Measurements from ENCODE around the gene KCNMA1.

The KCNMA1 gene

DNA sequence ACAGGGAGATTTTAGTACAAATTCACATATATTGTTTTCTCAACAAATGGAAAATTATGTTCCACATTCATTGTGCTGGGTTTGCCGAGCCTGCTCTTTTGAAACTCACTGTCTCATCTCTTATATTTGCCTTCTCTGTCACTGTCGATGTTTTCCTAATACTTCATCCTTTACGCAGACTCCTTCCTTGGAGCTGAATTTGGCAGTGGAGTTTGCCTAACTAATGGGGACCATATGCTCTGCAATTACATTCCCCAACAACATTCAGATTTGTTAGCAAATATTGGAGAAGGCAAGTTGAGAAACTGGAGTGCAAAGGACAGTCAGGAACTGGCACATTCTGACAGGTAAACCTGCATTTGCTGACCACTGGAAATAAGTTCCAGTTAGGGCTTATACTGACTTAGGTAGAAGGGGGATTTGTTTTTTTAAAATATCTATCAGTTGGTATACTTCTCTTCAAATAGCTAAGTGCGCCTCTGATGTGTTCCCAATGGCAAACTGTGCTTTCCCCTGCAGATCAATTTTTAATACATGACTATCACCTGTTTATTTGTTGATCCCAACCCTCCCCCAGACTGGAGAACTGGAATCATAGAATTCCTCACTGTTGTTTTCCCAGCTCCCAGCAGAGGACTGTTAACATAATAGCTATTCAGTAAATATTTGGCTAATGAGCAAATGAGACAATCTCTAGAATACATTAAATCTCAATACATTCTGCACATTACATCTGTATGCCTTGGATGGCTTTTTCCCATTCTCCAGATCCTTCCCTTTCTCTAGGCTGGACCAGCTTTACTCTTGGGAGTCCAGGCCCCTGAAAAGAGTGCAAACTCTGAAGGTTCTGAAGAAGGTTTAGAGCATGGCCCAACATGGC lies 769.3 kb downstream of the KCNMA1 start:
- H3K4me3 ChIP-seq (ENCODE audit: low read depth, low read length), result no peak overlapping the region
- in situ Hi-C loops (cut with HindIII; ENCODE audit: low sequenced_read_pairs), result no loop called here
- TF ChIP-seq, protein P1, sequence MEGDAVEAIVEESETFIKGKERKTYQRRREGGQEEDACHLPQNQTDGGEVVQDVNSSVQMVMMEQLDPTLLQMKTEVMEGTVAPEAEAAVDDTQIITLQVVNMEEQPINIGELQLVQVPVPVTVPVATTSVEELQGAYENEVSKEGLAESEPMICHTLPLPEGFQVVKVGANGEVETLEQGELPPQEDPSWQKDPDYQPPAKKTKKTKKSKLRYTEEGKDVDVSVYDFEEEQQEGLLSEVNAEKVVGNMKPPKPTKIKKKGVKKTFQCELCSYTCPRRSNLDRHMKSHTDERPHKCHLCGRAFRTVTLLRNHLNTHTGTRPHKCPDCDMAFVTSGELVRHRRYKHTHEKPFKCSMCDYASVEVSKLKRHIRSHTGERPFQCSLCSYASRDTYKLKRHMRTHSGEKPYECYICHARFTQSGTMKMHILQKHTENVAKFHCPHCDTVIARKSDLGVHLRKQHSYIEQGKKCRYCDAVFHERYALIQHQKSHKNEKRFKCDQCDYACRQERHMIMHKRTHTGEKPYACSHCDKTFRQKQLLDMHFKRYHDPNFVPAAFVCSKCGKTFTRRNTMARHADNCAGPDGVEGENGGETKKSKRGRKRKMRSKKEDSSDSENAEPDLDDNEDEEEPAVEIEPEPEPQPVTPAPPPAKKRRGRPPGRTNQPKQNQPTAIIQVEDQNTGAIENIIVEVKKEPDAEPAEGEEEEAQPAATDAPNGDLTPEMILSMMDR (IDR thresholded peaks at IDR 0.05; ENCODE audit: low read depth, low read length), result no peak
- DNase-seq (ENCODE audit: low read depth, low spot score), result no peak

DNA sequence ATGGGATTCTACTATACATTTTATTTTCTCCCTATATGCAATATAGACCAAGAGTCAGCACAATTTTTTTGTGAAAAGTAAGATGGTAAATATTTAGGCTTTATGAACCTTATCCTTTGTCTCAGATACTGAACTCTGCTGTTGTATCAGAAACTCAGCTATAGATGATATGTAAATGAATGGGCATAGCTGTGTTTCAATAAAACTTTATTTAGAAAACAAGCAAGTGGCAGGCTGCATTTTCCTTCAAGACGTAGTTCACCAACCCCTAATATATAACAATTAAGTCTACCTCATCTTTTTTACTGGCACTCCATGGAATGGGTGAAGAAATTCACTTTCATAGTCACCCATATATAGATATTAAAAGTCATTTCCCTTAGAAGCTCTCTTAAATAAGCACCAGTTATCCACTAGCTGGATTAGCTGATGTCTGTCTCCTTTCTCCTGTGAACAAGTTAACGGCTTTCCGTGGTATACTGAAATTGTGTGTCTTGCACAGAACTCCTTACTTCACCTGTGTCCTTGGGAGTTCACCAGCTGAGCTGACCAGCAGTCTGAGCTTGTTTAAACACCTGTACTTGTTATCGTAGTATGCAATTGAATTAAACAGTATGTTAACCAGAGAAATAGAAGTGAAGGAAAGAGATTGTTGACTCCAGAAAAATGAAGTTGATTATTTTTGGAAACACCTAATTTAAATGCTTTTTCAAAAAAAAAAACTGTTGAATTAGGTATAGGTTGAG lies 770.6 kb downstream of the KCNMA1 start:
- H3K4me3 ChIP-seq (ENCODE audit: low read depth, low read length), result no peak overlapping the region
- in situ Hi-C loops (cut with HindIII; ENCODE audit: low sequenced_read_pairs), result no loop called here

DNA sequence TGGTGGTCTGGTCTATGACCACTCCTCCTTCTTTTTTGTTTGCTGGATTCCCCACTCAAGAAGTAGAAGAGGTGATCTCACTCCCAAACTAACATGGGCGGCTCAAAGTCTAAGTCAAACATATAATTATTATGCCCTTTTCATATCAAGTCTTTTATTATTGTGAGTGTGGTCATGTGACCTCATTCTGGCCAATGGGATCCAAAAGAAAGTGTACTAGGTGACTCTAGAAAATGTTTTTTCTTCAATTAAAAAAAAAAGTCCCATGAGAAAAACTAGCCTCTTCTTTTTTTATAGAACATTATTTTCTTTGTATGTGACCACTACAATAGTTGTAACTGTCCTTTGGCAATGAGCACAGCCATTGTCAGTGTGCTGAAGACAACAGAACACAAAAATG lies 772.7 kb downstream of the KCNMA1 start:
- TF ChIP-seq, protein P1 (IDR thresholded peaks at IDR 0.05; ENCODE audit: low read depth, low read length), result no peak
- in situ Hi-C loops (cut with HindIII; ENCODE audit: low sequenced_read_pairs), result no loop called here
- DNase-seq (ENCODE audit: low read depth, low spot score), result no peak
- no peak overlapping the region for H3K4me3 ChIP-seq (ENCODE audit: low read depth, low read length)

More for the DNA sequence above, 770.6 kb downstream of the KCNMA1 start:
- TF ChIP-seq, protein P1 (IDR thresholded peaks at IDR 0.05; ENCODE audit: low read depth, low read length), result no peak
- DNase-seq (ENCODE audit: low read depth, low spot score), result no peak

DNA sequence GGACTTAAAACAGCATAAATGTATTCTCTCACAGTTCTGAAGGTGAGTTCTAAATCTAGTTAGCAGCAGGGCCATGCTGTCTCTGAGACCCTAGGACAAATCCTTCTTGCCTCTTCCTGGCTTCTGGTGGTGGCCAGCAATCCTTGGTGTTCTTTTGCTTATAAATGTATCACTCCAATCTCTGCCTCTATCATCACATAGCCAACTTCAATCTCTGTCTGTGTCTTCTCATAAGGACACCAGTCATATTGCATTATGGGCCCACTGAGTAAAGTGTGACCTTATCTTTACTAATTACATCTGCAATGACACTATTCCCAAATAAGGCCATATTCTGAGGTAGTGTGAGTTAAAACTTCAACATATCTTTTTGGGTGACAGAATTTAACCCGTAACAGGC lies 778.9 kb downstream of the KCNMA1 start:
- TF ChIP-seq, protein P1 (IDR thresholded peaks at IDR 0.05; ENCODE audit: low read depth, low read length), result no peak

DNA sequence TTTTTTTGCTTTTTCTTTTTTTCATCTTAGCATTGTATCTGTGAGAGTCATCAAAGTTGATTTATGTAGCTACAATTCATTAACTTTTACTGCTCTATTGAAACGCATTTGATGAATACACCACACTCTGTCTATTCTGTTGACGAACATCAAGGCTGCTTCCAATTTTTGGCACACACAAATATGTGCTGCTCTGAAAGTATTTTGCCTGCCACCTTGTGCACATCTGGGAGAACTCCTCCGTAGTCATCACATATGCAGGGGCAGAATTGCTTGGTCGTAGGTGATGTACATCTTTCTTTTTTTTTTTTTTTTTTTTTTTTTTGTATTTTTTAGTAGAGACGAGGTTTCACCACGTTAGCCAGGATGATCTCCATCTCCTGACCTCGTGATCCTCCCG lies 796.8 kb downstream of the KCNMA1 start:
- no peak overlapping the region for H3K4me3 ChIP-seq (ENCODE audit: low read depth, low read length)
- TF ChIP-seq, protein P1 (IDR thresholded peaks at IDR 0.05; ENCODE audit: low read depth, low read length), result no peak
- in situ Hi-C loops (cut with HindIII; ENCODE audit: low sequenced_read_pairs), result no loop called here
- DNase-seq (ENCODE audit: low read depth, low spot score), result no peak

More for the DNA sequence above, 778.9 kb downstream of the KCNMA1 start:
- no peak overlapping the region for H3K4me3 ChIP-seq (ENCODE audit: low read depth, low read length)
- DNase-seq (ENCODE audit: low read depth, low spot score), result no peak
- in situ Hi-C loops (cut with HindIII; ENCODE audit: low sequenced_read_pairs), result no loop called here

DNA sequence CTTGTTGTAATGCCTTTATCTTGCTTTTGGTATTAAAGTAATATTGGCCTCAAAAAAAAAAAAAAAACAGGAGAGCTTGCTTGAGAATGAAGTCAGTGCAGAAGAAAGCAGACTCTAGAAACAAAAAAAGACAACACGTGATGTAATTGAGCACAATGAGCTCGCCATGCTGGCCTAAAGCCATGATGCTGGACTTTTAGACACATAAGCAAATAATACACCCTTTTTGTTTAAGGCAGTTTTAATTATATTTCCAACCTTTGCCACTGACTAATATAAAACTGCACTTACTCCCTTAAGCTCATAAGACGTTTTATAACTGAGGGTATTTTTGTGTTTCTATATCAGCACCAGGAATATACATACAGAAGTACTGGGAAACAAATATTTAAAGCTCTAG lies 798.3 kb downstream of the KCNMA1 start:
- TF ChIP-seq, protein P1 (IDR thresholded peaks at IDR 0.05; ENCODE audit: low read depth, low read length), result no peak
- in situ Hi-C loops (cut with HindIII; ENCODE audit: low sequenced_read_pairs), result no loop called here
- DNase-seq (ENCODE audit: low read depth, low spot score), result no peak
- H3K4me3 ChIP-seq (ENCODE audit: low read depth, low read length), result no peak overlapping the region
